ENCODE data around the gene PTPN18. TPM values are rescaled to one million over a fixed set of nuclear protein-coding genes. Genes with fewer than 3 reads are reported as not detected.

Gene PTPN18
- total and polyA plus RNA-seq, 11 donors, result 9.7 to 42.5 (median 12.6) TPM

DNA sequence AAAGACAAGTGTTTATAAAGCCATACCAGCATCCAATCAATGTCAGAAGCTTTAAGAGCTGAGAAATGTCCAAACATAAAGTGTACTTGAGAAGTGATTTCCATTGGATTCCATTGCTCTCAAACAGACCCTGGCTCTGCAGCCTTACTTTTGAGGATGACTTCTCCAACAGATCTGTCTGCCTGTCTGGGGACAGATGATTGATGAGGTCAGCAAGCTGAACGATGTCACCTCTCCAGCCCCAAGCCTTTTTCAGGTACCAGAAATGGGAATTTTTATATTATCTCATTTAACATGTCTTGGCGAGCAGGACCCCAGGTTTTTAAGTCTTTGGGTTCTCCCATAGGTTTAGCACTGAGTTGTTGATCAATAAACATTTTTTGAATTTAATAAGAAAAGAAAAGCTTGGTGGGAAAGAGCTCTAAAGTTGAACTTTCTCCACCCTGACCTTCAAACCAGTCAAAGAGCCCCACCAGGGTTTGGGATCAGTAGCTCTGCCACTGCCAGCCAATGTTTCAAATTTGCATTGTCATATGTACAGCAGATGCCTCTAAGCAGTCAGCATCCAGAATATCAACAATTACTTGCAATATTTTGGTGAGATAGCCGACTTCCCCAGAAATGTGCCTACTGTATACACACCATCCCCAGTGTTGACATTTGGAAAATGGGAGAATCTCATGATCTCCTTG, 22.5 kb downstream of the PTPN18 start:
- intact Hi-C loops (cut with DNase I), result no loop called here
- Histone ChIP-seq H3K9me3 (no peaks in the 10 kb centered on the region), H3K4me1 (peaks cover 0 to 44% (median 11%) of the 10 kb centered on the region in 12 donors), H3K36me3 (peaks cover 0 to 48% (median 7%) of the 10 kb centered on the region in 9 donors), H3K27me3 (no peaks in the 10 kb centered on the region), H3K27ac (no peak overlapping the region), H3K4me3 (no peak overlapping the region)
- TF ChIP-seq POLR2A (IDR thresholded peaks at IDR 0.05), result no peak
- WGBS, 4 donors, result 89 to 90% (median 89%) methylated on average over 3 of the region's 3 CpGs
- ATAC-seq (no peak), DNase-seq (no peak)

DNA sequence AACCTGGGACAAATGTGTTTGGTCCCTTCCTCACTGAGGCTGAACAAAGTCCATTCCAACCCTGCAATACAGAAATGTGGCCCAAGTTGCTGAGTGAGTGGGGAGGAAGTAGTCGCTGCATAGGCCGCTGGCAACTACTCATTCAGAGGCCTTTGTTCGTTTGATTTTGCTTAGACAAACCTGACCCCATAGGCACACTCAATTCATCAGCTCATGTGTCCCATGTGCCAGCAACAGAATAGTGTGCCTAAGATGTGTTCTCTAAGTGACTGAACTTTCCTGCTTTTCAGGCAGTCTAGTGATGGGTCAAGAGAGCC, 23.0 kb downstream of the PTPN18 start:
- intact Hi-C loops (cut with DNase I), result no loop called here

DNA sequence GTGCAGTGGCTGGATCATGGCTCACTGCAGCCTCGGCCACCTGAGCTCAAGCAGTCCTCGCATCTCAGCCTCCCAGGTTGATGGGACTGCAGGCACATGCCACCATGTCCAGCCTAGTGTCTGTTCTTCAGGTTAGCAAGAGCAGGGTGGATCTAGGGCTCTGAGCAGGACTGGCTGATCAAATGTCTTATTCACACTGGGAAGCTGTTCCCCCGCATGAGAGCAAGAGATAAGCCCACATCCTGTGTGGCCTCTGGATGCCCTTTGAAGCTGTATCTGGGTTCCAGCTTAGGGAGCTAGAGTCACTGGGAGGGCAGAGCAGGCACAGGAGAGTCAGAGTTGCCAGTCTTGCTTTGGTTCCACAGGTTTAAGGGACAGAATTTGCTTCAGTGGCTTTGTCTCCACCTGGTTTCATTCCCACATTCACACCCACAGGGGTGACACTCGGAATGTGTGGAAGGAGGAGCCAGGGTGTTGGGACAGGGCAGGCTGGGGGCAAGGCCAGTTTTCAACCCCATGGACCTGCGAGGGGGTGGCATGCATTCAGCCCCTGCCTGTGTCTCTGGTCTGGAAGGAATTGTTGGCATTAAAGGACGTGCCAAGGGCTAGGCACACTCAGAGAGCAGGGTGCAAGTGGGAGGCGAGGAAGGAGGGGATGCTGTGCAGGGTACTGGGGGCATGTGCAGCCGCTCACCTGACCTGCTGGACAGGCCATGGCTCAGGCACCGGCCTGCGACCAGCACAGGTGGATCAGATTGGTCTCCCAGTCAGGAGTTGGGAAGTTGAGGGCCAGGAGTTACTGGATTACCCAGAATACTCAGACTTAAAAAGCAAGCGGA, 24.5 kb downstream of the PTPN18 start:
- H3K36me3 ChIP-seq, result peaks cover 0 to 36% (median 7%) of the 10 kb centered on the region in 9 donors
- 87 to 92% (median 92%) methylated on average over 11 of the region's 11 CpGs for WGBS, 4 donors
- TF ChIP-seq, protein P1, sequence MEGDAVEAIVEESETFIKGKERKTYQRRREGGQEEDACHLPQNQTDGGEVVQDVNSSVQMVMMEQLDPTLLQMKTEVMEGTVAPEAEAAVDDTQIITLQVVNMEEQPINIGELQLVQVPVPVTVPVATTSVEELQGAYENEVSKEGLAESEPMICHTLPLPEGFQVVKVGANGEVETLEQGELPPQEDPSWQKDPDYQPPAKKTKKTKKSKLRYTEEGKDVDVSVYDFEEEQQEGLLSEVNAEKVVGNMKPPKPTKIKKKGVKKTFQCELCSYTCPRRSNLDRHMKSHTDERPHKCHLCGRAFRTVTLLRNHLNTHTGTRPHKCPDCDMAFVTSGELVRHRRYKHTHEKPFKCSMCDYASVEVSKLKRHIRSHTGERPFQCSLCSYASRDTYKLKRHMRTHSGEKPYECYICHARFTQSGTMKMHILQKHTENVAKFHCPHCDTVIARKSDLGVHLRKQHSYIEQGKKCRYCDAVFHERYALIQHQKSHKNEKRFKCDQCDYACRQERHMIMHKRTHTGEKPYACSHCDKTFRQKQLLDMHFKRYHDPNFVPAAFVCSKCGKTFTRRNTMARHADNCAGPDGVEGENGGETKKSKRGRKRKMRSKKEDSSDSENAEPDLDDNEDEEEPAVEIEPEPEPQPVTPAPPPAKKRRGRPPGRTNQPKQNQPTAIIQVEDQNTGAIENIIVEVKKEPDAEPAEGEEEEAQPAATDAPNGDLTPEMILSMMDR (IDR thresholded peaks at IDR 0.05), result no peak
- TF ChIP-seq POLR2A (IDR thresholded peaks at IDR 0.05), result no peak

More for the DNA sequence above, 23.0 kb downstream of the PTPN18 start:
- ATAC-seq (no peak), DNase-seq (no peak)
- Histone ChIP-seq H3K36me3 (peaks cover 0 to 48% (median 7%) of the 10 kb centered on the region in 9 donors), H3K27me3 (no peaks in the 10 kb centered on the region), H3K4me3 (no peak overlapping the region), H3K27ac (no peak overlapping the region), H3K4me1 (peaks cover 0 to 39% (median 8%) of the 10 kb centered on the region in 12 donors), H3K9me3 (no peaks in the 10 kb centered on the region)
- WGBS, 4 donors, result 87 to 96% (median 89%) methylated on average over 3 of the region's 3 CpGs
- TF ChIP-seq POLR2A (IDR thresholded peaks at IDR 0.05), result no peak
- TF ChIP-seq, protein P1 (IDR thresholded peaks at IDR 0.05), result no peak

DNA sequence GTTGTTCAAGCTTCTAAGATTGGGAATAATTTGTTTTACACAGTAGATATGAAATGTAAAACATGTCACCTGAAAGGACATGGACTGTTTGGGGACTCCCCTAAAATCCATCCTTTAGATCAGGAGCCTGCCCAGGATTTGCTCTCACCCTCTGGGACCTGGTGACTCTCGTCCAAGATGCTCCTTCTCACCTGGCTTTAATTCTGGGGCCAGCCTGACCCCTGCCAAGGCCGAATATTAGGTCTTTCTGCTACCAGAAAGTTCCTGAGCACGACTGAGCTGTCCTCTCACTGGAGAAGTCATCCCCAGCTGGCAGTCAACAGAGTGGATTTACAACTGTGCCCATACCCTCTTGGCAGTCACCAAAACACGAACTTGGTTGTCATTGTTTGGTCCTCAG, 25.3 kb downstream of the PTPN18 start:
- Histone ChIP-seq H3K27me3 (no peaks in the 10 kb centered on the region), H3K4me3 (no peak overlapping the region), H3K36me3 (peaks cover 0 to 29% (median 0%) of the 10 kb centered on the region in 9 donors), H3K27ac (no peak overlapping the region), H3K9me3 (no peaks in the 10 kb centered on the region), H3K4me1 (peaks cover 0 to 31% (median 15%) of the 10 kb centered on the region in 12 donors)
- intact Hi-C loops (cut with DNase I), result no loop called here
- TF ChIP-seq, protein P1 (IDR thresholded peaks at IDR 0.05), result no peak
- no peak for TF ChIP-seq POLR2A (IDR thresholded peaks at IDR 0.05)
- WGBS, 4 donors, result 87 to 93% (median 91%) methylated on average over 4 of the region's 4 CpGs
- DNase-seq (no peak), ATAC-seq (no peak)

More for the DNA sequence above, 24.5 kb downstream of the PTPN18 start:
- H3K27ac ChIP-seq, result peak overlapping the region in 1 of 12 donors; percentile 6
- peaks cover 0 to 29% (median 9%) of the 10 kb centered on the region in 12 donors for H3K4me1 ChIP-seq
- ATAC-seq (peak in 3 of 4 donors; percentile 30 to 48 (median 33)), DNase-seq (no peak)
- H3K4me3 ChIP-seq, result no peak overlapping the region
- intact Hi-C loops (cut with DNase I), result no loop called here
- H3K27me3 ChIP-seq, result no peaks in the 10 kb centered on the region
- H3K9me3 ChIP-seq, result no peaks in the 10 kb centered on the region

Measured in heart left ventricle (tissue), 16 donors.